Lower leg skin (tissue), 3 donors: ENCODE results near the gene MTRF1L.

Source experiments
- POLR2A ChIP-seq, 2 donors: fragments of 450-650 bp; IDR thresholded peaks; one replicate each; pipeline ENCODE4 v1.6.1; 2016 to 2017; ENCODE audit warnings: antibody characterized with exemption in 2 of 2, mild to moderate bottlenecking in 1 of 2, moderate library complexity in 1 of 2
- TF ChIP-seq, protein P1 (sequence below), 3 donors: fragments of 450-650 bp; IDR thresholded peaks; one replicate each; pipeline ENCODE4 v1.5.1; 2016; ENCODE audit warnings: antibody characterized with exemption in 3 of 3, mild to moderate bottlenecking in 3 of 3, moderate library complexity in 2 of 3

DNA sequence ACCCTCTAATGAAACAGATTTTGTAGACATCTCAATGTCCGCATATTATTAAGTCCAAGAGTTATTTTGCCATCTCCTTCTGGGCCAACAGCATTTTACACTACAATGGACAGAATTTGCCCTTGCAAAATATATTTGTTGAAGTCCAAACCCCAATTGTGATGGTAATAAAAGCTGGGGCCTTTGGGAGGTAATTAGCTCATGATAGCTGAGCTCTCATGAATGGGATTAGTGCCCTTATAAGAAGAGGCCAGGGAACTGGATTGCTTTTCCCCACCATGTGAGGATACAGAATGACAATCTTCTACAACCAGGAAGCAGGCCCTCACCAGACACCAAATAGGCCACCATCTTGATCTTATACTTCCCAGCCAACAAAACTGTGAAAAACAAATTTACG is 44.9 kb upstream of the MTRF1L start:
- TF ChIP-seq, protein P1, sequence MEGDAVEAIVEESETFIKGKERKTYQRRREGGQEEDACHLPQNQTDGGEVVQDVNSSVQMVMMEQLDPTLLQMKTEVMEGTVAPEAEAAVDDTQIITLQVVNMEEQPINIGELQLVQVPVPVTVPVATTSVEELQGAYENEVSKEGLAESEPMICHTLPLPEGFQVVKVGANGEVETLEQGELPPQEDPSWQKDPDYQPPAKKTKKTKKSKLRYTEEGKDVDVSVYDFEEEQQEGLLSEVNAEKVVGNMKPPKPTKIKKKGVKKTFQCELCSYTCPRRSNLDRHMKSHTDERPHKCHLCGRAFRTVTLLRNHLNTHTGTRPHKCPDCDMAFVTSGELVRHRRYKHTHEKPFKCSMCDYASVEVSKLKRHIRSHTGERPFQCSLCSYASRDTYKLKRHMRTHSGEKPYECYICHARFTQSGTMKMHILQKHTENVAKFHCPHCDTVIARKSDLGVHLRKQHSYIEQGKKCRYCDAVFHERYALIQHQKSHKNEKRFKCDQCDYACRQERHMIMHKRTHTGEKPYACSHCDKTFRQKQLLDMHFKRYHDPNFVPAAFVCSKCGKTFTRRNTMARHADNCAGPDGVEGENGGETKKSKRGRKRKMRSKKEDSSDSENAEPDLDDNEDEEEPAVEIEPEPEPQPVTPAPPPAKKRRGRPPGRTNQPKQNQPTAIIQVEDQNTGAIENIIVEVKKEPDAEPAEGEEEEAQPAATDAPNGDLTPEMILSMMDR (IDR thresholded peaks at IDR 0.05): no peak
- TF ChIP-seq POLR2A (IDR thresholded peaks at IDR 0.05): no peak
